ENCODE measurements around the gene PURA. TPM values are rescaled to one million over a fixed set of nuclear protein-coding genes. Genes with fewer than 3 reads are reported as not detected.
A peak's percentile ranks its signal among the peaks of the same experiment; 100 is the strongest.

The PURA gene
- total RNA-seq, 6 donors from 2014 or later = 13.8 to 43.2 (median 22.7) TPM

DNA sequence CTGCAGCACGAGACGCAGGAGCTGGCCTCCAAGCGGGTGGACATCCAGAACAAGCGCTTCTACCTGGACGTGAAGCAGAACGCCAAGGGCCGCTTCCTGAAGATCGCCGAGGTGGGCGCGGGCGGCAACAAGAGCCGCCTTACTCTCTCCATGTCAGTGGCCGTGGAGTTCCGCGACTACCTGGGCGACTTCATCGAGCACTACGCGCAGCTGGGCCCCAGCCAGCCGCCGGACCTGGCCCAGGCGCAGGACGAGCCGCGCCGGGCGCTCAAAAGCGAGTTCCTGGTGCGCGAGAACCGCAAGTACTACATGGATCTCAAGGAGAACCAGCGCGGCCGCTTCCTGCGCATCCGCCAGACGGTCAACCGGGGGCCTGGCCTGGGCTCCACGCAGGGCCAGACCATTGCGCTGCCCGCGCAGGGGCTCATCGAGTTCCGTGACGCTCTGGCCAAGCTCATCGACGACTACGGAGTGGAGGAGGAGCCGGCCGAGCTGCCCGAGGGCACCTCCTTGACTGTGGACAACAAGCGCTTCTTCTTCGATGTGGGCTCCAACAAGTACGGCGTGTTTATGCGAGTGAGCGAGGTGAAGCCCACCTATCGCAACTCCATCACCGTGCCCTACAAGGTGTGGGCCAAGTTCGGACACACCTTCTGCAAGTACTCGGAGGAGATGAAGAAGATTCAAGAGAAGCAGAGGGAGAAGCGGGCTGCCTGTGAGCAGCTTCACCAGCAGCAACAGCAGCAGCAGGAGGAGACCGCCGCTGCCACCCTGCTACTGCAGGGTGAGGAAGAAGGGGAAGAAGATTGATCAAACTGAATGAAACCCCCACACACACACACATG, 654 bp downstream of the PURA start:
- peak; percentile 75 to 93 for DNase-seq
- H3K9me3 ChIP-seq = peaks cover 0 to 5% (median 0%) of the 10 kb centered on the region in 4 donors
- TF ChIP-seq, protein P1, sequence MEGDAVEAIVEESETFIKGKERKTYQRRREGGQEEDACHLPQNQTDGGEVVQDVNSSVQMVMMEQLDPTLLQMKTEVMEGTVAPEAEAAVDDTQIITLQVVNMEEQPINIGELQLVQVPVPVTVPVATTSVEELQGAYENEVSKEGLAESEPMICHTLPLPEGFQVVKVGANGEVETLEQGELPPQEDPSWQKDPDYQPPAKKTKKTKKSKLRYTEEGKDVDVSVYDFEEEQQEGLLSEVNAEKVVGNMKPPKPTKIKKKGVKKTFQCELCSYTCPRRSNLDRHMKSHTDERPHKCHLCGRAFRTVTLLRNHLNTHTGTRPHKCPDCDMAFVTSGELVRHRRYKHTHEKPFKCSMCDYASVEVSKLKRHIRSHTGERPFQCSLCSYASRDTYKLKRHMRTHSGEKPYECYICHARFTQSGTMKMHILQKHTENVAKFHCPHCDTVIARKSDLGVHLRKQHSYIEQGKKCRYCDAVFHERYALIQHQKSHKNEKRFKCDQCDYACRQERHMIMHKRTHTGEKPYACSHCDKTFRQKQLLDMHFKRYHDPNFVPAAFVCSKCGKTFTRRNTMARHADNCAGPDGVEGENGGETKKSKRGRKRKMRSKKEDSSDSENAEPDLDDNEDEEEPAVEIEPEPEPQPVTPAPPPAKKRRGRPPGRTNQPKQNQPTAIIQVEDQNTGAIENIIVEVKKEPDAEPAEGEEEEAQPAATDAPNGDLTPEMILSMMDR (IDR thresholded peaks at IDR 0.05) = peak in 1 of 6 experiments; percentile 7
- TF ChIP-seq POLR2A (IDR thresholded peaks at IDR 0.05) (peak in 2 of 4 donors; percentile 18 to 52), POLR2AphosphoS5 (IDR thresholded peaks at IDR 0.05) (peak; percentile 38 to 49), EP300 (IDR thresholded peaks at IDR 0.05) (no peak)
- H3K36me3 ChIP-seq = no peaks in the 10 kb centered on the region
- H3K27ac ChIP-seq = peak overlapping the region; percentile 92 to 97 (median 93)
- H3K27me3 ChIP-seq = no peaks in the 10 kb centered on the region
- H3K4me3 ChIP-seq = peak overlapping the region; percentile 71 to 87 (median 78)
- WGBS, 2 donors = 2 to 5% methylated on average over 23 to 28 of the region's 65 CpGs
- peak; percentile 81 to 87 for ATAC-seq (ENCODE audit: low FRiP score in 2 of 2)
- peaks cover 53 to 73% (median 62%) of the 10 kb centered on the region in 4 donors for H3K4me1 ChIP-seq

GRCh38 chr5:140115186-140115500, 1.2 kb downstream of the PURA start:
- no peak for TF ChIP-seq EP300 (IDR thresholded peaks at IDR 0.05)
- TF ChIP-seq, protein P1 (IDR thresholded peaks at IDR 0.05) = no peak
- TF ChIP-seq POLR2A (IDR thresholded peaks at IDR 0.05) = no peak
- no peak for TF ChIP-seq POLR2AphosphoS5 (IDR thresholded peaks at IDR 0.05)
- H3K27me3 ChIP-seq = no peaks in the 10 kb centered on the region
- WGBS, 2 donors = 32 to 42% methylated on average over 1 of the region's 1 CpG
- H3K4me3 ChIP-seq = peak overlapping the region; percentile 71 to 87 (median 78)
- ATAC-seq (ENCODE audit: low FRiP score in 2 of 2) (no peak), DNase-seq (no peak)
- H3K4me1 ChIP-seq = peaks cover 53 to 67% (median 60%) of the 10 kb centered on the region in 4 donors
- peaks cover 0 to 5% (median 0%) of the 10 kb centered on the region in 4 donors for H3K9me3 ChIP-seq
- peak overlapping the region; percentile 92 to 97 (median 93) for H3K27ac ChIP-seq
- H3K36me3 ChIP-seq = no peaks in the 10 kb centered on the region

- peaks cover 0 to 5% (median 0%) of the 10 kb centered on the region in 4 donors for H3K9me3 ChIP-seq
- H3K27me3 ChIP-seq = no peaks in the 10 kb centered on the region
- TF ChIP-seq, protein P1 (IDR thresholded peaks at IDR 0.05) = no peak
- TF ChIP-seq POLR2A (IDR thresholded peaks at IDR 0.05) = no peak
- no peak for TF ChIP-seq POLR2AphosphoS5 (IDR thresholded peaks at IDR 0.05)
- TF ChIP-seq EP300 (IDR thresholded peaks at IDR 0.05) = no peak
- no peak for ATAC-seq (ENCODE audit: low FRiP score in 2 of 2)
- no peak overlapping the region for H3K27ac ChIP-seq
- WGBS, 2 donors = 76 to 86% methylated on average over 2 of the region's 2 CpGs
- H3K4me3 ChIP-seq = peak overlapping the region in 1 of 4 donors; percentile 71
- peaks cover 52 to 69% (median 63%) of the 10 kb centered on the region in 4 donors for H3K4me1 ChIP-seq
- no peak for DNase-seq
- H3K36me3 ChIP-seq = no peaks in the 10 kb centered on the region
These were observed 2.8 kb downstream of the PURA start for GRCh38 chr5:140116716-140117115.

DNA sequence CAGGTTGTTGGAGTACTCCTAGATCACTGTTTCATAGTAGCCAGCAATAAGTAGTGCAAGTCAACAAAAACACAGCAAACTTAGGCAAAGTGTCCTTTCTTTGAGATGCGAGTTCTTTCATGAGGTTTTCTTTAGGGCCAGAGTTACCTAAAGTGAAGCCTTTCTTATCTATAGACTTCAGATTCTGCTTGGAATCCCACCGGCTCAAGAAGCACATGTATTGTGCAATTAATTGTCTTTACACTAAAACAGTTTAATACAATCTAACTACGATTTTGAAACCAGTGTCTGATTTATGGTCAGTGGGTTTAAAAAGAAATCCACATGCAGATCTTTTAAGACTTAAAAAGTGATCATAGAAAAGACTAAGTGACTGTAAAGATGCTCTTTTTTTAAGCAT, 3.6 kb downstream of the PURA start:
- Histone ChIP-seq H3K36me3 (no peaks in the 10 kb centered on the region), H3K9me3 (peaks cover 0 to 5% (median 0%) of the 10 kb centered on the region in 4 donors), H3K27ac (no peak overlapping the region), H3K27me3 (no peaks in the 10 kb centered on the region), H3K4me3 (no peak overlapping the region), H3K4me1 (peaks cover 46 to 69% (median 56%) of the 10 kb centered on the region in 4 donors)
- DNase-seq (no peak), ATAC-seq (ENCODE audit: low FRiP score in 2 of 2) (no peak)
- WGBS, 2 donors = 52 to 67% methylated on average over 3 of the region's 3 CpGs
- TF ChIP-seq POLR2AphosphoS5 (IDR thresholded peaks at IDR 0.05) (no peak), EP300 (IDR thresholded peaks at IDR 0.05) (no peak), POLR2A (IDR thresholded peaks at IDR 0.05) (no peak)
- TF ChIP-seq, protein P1 (IDR thresholded peaks at IDR 0.05) = no peak

All from upper lobe of left lung (tissue), 6 donors.